GM13976 (cell line): ENCODE results near the gene ANKFY1.

Source experiments
- DNase-seq: peaks from one replicate; pipeline ENCODE4 v3.0.0; 2012; ENCODE audit warnings: low spot score
- in situ Hi-C: fragments of 300-500 bp; cut with MboI; formaldehyde crosslinking; loops from one replicate; pipeline ENCODE4 v1.12.0; 2022; ENCODE audit warnings: low sequenced_read_pairs, mixed read lengths, inconsistent platforms; ENCODE audit not compliant: unreplicated experiment
- TF ChIP-seq, protein P1 (sequence below): IDR thresholded peaks from 2 replicates; pipeline ENCODE4 v1.5.1; 2012; ENCODE audit warnings: borderline replicate concordance, mild to moderate bottlenecking; ENCODE audit not compliant: insufficient read depth; ENCODE audit errors: extremely low read depth, missing control alignments, control extremely low read depth

ANKFY1 gene

DNA sequence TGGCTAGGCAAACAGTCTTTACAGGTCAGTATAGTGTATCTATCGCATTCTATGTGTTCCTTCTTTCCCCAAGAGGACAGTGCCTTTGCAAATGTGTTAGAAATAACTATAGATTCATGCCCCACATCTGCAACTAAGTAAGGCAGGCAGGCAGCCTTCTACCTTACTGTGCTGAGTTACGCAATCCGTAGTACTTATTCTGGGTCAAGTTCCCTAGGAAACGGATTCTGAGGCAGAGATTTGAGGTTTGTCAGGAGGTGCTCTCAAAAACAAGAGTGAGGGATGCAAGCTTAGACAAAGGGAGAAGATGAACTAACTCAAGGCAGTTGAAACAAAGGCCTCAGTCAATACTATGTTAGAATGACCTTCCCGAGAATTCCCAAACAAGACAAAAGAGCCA is 12.7 kb upstream of the ANKFY1 start:
- TF ChIP-seq, protein P1, sequence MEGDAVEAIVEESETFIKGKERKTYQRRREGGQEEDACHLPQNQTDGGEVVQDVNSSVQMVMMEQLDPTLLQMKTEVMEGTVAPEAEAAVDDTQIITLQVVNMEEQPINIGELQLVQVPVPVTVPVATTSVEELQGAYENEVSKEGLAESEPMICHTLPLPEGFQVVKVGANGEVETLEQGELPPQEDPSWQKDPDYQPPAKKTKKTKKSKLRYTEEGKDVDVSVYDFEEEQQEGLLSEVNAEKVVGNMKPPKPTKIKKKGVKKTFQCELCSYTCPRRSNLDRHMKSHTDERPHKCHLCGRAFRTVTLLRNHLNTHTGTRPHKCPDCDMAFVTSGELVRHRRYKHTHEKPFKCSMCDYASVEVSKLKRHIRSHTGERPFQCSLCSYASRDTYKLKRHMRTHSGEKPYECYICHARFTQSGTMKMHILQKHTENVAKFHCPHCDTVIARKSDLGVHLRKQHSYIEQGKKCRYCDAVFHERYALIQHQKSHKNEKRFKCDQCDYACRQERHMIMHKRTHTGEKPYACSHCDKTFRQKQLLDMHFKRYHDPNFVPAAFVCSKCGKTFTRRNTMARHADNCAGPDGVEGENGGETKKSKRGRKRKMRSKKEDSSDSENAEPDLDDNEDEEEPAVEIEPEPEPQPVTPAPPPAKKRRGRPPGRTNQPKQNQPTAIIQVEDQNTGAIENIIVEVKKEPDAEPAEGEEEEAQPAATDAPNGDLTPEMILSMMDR, result no peak
- in situ Hi-C loops, result no loop called here
- no peak for DNase-seq

DNA sequence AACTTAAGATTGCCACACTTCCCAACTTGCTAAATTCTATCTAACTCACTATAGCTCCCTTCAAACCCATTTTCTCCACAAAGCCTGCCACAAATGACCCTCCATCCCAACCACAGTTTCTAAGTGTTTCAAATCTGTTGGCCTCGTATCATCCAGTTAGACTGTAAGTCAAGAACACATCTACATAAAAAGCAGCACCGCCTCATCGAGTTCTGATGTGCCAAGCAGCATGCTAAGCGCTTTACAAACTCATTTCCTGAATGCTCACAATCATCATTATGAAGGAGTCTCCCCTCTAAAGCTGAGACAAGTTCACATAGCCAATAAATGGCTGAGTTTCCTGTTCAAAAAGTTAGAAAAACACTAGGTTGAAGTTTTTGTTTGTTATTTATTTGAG is 9.2 kb upstream of the ANKFY1 start:
- in situ Hi-C loops, result no loop called here
- no peak for DNase-seq
- TF ChIP-seq, protein P1, result no peak

DNA sequence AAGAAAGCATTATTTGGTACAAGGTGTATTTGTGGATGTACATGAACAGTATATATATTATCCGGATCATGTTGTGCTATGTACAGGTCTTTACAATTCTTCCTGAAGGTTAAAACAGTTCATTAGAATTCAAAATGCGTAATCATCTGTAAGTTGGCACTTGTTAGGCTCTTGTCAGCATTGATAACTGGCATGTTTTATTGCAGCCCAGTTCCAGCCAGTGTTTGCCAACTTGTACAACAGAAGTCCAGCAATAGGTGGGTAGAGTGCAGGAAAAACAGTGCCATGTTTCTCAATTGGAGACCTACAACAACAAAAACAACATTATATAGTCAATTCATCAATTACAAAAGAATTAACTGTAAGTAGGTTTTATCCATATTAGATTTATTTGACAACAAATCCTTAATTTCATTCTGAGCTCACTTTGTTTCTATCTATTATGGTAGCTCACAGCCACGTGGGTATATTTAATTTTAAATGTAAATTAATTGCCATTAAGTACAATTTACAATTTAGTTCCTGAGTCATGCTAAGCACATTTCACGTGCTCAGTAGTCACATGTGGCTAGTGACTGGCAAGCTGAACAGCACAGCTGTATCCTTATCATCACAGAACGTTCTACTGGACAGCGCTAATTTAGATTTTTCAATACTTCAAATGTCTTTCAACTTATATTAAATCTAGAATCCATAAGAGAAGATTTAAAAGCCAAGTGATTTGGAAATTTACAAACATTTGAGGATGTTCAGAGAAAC is 8.6 kb upstream of the ANKFY1 start:
- no peak for DNase-seq
- in situ Hi-C loops, result no loop called here
- TF ChIP-seq, protein P1, result no peak

DNA sequence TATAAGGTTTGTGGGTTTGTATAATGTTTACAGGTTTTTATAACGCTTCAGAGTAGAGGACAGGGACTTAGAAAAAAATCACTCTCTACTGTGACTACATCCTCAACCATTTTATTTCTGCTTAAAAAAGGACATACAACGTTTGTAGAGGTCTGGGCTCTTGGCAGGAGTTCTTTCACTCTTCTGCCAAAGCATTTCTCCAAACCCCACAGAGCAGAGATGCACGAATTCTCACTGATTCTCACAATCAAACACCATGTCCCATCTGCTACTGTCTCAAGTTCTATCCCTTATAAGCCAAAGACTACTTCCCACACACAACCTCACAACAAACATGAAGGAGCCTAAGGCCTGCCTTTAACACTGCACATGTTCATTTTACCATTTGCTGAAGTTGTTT is 7.0 kb upstream of the ANKFY1 start:
- in situ Hi-C loops, result no loop called here
- TF ChIP-seq, protein P1, result no peak
- DNase-seq, result no peak

DNA sequence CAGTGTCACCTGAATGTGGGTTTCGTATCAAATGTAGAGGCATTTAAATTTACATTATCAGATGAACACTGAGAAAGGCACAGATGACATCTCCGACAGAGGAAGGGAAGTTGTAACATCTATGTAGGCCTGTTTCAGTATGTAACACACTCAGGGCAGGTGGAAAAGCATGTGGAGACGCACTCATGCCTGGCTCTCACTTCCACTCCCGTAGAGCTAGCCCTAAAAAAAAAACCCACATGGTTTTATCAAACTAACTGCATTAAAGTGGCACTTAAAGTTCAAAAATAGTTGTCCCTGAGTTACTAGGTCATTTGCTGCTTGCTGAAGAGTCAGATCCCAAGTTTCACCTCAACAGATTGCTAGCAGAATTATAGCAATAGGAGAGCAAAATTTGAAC is 6.1 kb upstream of the ANKFY1 start:
- in situ Hi-C loops, result no loop called here
- DNase-seq, result no peak
- TF ChIP-seq, protein P1, result no peak

DNA sequence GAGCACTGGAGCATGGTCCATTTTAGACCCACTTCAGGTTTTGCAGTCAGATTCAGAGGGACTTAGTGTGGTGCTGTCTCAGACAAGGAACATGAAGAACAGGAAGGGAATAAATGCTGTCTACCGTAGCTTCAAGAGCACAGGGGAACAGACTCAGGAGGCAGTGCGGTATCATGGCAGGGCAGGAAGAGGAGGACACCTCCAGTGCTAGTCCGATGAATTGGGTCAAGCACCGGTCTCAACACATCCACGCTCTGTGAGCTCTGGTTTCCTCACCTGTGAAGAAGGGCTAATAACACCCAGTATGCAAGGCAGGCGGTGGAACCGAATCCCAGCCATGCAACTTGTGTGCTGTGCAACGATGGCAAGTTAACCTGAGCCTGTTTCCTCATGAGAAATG is 3.6 kb upstream of the ANKFY1 start:
- DNase-seq, result no peak
- TF ChIP-seq, protein P1, result no peak
- in situ Hi-C loops, result no loop called here
